Measurements from ENCODE around the gene GID8.

- TF ChIP-seq, protein P1, sequence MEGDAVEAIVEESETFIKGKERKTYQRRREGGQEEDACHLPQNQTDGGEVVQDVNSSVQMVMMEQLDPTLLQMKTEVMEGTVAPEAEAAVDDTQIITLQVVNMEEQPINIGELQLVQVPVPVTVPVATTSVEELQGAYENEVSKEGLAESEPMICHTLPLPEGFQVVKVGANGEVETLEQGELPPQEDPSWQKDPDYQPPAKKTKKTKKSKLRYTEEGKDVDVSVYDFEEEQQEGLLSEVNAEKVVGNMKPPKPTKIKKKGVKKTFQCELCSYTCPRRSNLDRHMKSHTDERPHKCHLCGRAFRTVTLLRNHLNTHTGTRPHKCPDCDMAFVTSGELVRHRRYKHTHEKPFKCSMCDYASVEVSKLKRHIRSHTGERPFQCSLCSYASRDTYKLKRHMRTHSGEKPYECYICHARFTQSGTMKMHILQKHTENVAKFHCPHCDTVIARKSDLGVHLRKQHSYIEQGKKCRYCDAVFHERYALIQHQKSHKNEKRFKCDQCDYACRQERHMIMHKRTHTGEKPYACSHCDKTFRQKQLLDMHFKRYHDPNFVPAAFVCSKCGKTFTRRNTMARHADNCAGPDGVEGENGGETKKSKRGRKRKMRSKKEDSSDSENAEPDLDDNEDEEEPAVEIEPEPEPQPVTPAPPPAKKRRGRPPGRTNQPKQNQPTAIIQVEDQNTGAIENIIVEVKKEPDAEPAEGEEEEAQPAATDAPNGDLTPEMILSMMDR (IDR thresholded peaks at IDR 0.05) = no peak
- TF ChIP-seq POLR2A (IDR thresholded peaks at IDR 0.05) (no peak), POLR2AphosphoS5 (IDR thresholded peaks at IDR 0.05) (no peak), EP300 (IDR thresholded peaks at IDR 0.05) (no peak)
These were observed at the start of gene GID8 for GRCh38 chr20:62938105-62938888.
